ENCODE results near the gene PAX8.

PAX8 gene

DNA sequence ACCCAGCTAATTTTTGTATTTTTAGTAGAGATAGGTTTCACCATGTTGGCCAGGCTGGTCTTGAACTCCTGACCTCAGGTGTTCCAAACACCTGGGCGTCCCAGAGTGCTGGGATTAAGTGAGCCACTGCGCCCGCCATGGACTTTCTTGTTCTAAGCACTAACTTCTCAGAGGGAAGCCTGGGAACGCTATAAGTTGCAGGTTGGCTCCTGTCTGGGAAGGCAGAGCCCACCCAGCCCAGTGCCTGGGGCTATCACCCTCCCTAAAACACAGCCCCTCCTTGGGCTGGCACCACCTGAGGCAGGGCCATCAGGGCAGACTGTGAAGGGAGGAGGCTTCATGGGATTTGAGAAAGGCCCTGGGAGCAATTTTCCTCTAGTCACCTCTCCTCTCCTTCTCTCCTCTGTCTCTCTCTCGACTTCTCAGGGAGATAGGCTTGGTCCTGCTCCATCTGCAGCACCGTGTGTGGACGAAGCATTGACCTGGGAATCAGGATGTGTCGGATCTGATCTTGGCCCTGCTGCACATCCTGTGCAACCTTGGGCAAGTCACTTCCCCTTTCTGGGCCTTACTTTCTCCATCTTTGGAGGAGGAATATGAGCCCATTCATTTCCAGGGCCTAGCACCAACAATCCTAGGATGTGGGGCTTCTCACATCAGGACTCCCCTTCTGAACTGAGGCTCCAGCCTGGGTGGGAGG is 94.0 kb downstream of the PAX8 start (continued):
- no peak for TF ChIP-seq ZNF335 (tag by site-specific recombination; conservative IDR thresholded peaks at IDR 0.05)
- TF ChIP-seq, protein P1, sequence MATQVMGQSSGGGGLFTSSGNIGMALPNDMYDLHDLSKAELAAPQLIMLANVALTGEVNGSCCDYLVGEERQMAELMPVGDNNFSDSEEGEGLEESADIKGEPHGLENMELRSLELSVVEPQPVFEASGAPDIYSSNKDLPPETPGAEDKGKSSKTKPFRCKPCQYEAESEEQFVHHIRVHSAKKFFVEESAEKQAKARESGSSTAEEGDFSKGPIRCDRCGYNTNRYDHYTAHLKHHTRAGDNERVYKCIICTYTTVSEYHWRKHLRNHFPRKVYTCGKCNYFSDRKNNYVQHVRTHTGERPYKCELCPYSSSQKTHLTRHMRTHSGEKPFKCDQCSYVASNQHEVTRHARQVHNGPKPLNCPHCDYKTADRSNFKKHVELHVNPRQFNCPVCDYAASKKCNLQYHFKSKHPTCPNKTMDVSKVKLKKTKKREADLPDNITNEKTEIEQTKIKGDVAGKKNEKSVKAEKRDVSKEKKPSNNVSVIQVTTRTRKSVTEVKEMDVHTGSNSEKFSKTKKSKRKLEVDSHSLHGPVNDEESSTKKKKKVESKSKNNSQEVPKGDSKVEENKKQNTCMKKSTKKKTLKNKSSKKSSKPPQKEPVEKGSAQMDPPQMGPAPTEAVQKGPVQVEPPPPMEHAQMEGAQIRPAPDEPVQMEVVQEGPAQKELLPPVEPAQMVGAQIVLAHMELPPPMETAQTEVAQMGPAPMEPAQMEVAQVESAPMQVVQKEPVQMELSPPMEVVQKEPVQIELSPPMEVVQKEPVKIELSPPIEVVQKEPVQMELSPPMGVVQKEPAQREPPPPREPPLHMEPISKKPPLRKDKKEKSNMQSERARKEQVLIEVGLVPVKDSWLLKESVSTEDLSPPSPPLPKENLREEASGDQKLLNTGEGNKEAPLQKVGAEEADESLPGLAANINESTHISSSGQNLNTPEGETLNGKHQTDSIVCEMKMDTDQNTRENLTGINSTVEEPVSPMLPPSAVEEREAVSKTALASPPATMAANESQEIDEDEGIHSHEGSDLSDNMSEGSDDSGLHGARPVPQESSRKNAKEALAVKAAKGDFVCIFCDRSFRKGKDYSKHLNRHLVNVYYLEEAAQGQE (tag by site-specific recombination; IDR thresholded peaks at IDR 0.05): no peak
- TF ChIP-seq, protein P2, sequence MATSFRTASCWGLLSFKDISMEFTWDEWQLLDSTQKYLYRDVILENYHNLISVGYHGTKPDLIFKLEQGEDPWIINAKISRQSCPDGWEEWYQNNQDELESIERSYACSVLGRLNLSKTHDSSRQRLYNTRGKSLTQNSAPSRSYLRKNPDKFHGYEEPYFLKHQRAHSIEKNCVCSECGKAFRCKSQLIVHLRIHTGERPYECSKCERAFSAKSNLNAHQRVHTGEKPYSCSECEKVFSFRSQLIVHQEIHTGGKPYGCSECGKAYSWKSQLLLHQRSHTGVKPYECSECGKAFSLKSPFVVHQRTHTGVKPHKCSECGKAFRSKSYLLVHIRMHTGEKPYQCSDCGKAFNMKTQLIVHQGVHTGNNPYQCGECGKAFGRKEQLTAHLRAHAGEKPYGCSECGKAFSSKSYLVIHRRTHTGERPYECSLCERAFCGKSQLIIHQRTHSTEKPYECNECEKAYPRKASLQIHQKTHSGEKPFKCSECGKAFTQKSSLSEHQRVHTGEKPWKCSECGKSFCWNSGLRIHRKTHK (tag by site-specific recombination; IDR thresholded peaks at IDR 0.05): no peak

- Histone ChIP-seq H3K9me3 (ENCODE audit: control insufficient read depth, insufficient read depth, low read depth, low read length) (no peaks in the 10 kb centered on the region), H3K27ac (ENCODE audit: extremely low read depth, low read depth, low read length) (no peak overlapping the region), H3K36me3 (ENCODE audit: control insufficient read depth in 2 of 2, insufficient read depth in 1 of 2, low read length in 2 of 2) (no peaks in the 10 kb centered on the region), H3K4me1 (ENCODE audit: control insufficient read depth, insufficient read depth, low read length) (no peaks in the 10 kb centered on the region), H3K4me3 (ENCODE audit: low read depth, low read length) (no peak overlapping the region)
- ChIA-PET POLR2A (no interaction called here), CTCF (interaction anchor here (1.5 kb wide), 1 partner anchor 15 kb away, joined by 13 read pairs; no protein-coding TSS in a partner anchor)
- TF ChIP-seq ZSCAN30 (tag by site-specific recombination; IDR thresholded peaks at IDR 0.05) (no peak), ZNF488 (tag by site-specific recombination; IDR thresholded peaks at IDR 0.05) (no peak), ZNF138 (tag by site-specific recombination; IDR thresholded peaks at IDR 0.05; ENCODE audit: borderline replicate concordance) (no peak), SCRT1 (tag by site-specific recombination; IDR thresholded peaks at IDR 0.05; ENCODE audit: borderline replicate concordance) (no peak), GLI2 (tag by site-specific recombination; IDR thresholded peaks at IDR 0.05; ENCODE audit: borderline replicate concordance, low read depth) (no peak), ZEB2 (tag by site-specific recombination; IDR thresholded peaks at IDR 0.05) (no peak), KLF9 (tag by site-specific recombination; IDR thresholded peaks at IDR 0.05; ENCODE audit: low read depth) (no peak), ZNF112 (tag by site-specific recombination; IDR thresholded peaks at IDR 0.05) (no peak), ZNF169 (tag by site-specific recombination; IDR thresholded peaks at IDR 0.05) (no peak), ZNF10 (tag by site-specific recombination; IDR thresholded peaks at IDR 0.05) (no peak), ZNF610 (tag by site-specific recombination; IDR thresholded peaks at IDR 0.05; ENCODE audit: borderline replicate concordance) (no peak), ZNF701 (tag by site-specific recombination; IDR thresholded peaks at IDR 0.05) (no peak), ZNF404 (tag by site-specific recombination; IDR thresholded peaks at IDR 0.05) (no peak), SP2 (tag by site-specific recombination; IDR thresholded peaks at IDR 0.05) (no peak), ZBTB20 (tag by site-specific recombination; IDR thresholded peaks at IDR 0.05) (no peak), ZNF157 (tag by site-specific recombination; IDR thresholded peaks at IDR 0.05) (no peak)
Observed at GRCh38 chr2:113183703-113184102, 95.0 kb downstream of the PAX8 start.
